Cardiac fibroblast (primary cell): ENCODE data around the gene IGF2R.

Experiments
- DNase-seq, 2 donors: peaks; one replicate each; pipeline versions ENCODE4 v3.0.0 to v3.0.0-alpha.2; 2010; ENCODE audit warnings: low read depth in 2 of 2
- H3K4me3 ChIP-seq, 2 donors: replicated peaks in 1 of 2; 1 replicate in 1 of 2; 2 replicates in 1 of 2; pipeline ENCODE4 v1.5.1; 2011; ENCODE audit warnings: low read depth in 2 of 2, low read length in 2 of 2, mild to moderate bottlenecking in 2 of 2, moderate library complexity in 1 of 2
- TF ChIP-seq, protein P1 (sequence below): IDR thresholded peaks from one replicate; pipeline ENCODE4 v1.5.1; 2011; ENCODE audit warnings: low read depth, mild to moderate bottlenecking, low read length, inconsistent platforms

IGF2R gene

DNA sequence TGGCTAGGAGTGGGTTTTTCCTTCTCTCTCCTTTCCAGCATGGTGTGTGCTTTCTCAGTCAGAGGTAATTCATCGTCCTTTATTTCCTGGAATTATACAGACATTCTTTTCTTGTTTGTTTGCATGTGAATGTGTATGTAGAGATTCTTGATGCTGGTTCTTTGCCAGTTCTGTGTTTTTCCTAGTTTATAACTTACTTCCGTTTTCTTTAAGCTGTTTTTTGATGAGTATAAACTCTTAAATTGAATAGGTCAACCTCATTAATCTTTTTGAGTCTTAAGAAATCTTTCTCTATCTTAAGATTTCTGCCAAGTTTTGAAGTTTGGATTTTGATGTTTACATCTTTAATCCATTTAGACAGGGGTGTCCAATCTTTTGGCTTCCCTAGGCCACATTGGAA, 38.7 kb downstream of the IGF2R start:
- DNase-seq = no peak
- TF ChIP-seq, protein P1, sequence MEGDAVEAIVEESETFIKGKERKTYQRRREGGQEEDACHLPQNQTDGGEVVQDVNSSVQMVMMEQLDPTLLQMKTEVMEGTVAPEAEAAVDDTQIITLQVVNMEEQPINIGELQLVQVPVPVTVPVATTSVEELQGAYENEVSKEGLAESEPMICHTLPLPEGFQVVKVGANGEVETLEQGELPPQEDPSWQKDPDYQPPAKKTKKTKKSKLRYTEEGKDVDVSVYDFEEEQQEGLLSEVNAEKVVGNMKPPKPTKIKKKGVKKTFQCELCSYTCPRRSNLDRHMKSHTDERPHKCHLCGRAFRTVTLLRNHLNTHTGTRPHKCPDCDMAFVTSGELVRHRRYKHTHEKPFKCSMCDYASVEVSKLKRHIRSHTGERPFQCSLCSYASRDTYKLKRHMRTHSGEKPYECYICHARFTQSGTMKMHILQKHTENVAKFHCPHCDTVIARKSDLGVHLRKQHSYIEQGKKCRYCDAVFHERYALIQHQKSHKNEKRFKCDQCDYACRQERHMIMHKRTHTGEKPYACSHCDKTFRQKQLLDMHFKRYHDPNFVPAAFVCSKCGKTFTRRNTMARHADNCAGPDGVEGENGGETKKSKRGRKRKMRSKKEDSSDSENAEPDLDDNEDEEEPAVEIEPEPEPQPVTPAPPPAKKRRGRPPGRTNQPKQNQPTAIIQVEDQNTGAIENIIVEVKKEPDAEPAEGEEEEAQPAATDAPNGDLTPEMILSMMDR = no peak
- H3K4me3 ChIP-seq = no peak overlapping the region

DNA sequence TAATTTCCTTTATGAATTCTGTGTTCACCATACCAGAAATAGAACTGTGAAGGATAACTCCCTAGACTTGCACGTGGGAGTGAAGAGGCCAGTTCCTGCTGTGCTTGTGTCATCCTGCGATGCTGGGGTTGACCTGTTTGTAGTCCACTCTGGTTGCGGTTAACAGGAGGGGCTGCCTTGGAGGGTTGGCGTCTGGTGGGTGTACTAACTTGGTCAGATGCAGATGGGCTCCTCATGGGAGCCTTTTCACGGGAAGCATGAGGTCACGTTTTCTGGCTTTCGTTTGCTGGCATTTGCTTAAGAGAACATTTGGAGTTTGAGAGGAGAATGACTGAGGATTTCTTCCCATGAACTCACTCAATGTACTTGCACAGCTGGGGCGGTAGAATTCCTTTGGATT, 41.2 kb downstream of the IGF2R start:
- TF ChIP-seq, protein P1 = no peak
- DNase-seq = peak; percentile 79 to 88
- no peak overlapping the region for H3K4me3 ChIP-seq

DNA sequence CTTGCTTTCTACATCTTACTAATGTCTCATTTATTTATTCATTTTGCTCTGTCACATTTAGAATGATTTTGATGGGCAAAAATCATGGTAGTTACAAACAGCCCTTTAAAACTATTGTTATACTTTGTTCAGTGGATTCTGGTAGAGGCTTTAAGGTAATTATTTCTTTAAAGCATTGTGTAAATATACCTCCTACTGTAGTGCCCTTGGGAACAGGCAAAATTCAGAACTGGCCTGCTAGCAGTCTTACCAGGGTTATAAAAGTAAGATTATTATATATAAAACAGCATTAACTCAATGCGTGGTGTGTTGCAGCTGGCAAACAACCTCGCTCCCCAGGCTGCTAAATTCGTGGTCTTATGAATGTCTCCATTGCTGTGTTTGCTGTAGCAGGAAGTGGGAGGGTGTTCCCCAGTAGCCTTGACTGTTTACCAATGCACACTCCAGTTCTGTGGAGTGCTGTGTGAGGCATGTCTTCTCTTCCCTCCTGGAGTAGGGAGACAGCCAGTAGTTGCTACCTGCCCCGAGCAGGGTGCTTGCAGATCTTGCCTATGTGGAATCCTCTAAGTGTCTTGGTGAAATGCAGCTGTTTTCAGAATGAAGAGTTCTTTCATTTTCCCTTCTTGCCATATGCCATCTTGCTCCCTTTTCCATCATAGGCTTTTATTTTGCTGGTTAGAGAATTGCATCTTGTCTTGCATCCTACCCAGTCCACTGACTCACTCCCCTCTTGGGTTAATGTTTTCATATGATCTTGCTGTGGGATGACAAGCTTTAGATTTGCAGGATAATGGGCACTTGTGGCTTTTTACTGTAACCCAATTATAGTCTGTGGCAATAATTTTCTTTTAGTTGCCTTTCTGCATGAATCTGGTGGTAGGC, 45.3 kb downstream of the IGF2R start:
- DNase-seq = peak in 1 of 2 donors; percentile 26

DNA sequence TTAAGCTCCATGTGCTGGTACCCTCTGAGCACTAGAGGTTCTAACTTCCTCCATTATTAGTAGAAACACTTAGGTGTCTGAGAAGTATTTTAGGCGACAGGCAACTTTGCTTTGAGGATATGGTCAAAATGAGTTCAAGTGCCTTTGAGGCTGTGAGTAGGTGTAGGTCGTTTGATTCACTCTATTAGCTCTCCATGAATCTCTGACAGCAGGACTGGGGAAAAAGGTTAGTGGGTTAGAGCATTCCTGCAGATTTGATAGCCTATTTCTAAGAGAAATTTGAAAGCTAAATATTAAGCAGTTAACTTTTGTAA, 45.9 kb downstream of the IGF2R start:
- TF ChIP-seq, protein P1 = no peak
- no peak overlapping the region for H3K4me3 ChIP-seq
- DNase-seq = no peak

More for the DNA sequence above, 45.3 kb downstream of the IGF2R start:
- H3K4me3 ChIP-seq = no peak overlapping the region
- TF ChIP-seq, protein P1 = no peak

DNA sequence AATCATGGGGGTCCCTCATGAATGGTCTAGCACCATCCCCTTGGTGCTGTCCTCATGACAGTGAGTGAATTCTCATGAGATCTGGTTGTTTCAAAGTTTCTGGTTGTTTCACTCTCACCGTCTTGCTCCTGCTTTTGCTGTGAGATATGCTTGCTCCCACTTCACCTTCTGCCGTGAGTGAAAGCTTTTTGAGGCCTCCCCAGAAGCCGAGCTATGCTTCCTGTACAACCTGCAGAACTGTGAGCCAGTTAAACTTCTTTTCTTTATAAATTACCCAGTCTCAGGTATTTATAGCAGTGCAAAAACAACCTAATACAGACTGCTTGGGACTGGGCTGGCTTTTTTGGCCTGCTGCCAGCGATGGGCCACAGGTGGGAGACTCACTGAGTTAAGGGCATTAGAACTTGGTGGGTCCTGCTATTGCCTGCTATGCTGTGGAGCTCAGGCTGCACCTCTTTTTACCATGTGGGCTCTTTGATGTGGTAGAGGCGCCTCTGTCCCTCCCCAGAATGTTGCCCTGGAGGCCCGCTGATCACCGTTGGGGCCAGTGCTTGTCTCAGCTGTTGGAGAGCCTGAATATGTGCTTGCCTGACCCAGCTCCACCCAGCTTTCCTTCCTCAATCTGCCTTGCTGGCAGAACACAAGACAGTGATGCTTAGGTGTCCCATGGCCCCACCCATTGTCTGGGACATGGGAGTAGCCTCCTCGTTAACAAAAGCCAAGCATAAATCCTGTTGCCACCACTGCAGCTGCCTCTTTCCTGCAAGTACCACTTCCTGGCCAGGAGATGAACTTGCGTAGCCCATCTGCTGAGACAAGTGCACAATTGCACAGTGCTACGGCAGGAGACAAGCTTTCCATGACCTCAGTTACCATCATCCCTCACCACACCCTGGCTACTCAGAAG, 47.1 kb downstream of the IGF2R start:
- no peak overlapping the region for H3K4me3 ChIP-seq
- TF ChIP-seq, protein P1 = no peak
- DNase-seq = no peak

DNA sequence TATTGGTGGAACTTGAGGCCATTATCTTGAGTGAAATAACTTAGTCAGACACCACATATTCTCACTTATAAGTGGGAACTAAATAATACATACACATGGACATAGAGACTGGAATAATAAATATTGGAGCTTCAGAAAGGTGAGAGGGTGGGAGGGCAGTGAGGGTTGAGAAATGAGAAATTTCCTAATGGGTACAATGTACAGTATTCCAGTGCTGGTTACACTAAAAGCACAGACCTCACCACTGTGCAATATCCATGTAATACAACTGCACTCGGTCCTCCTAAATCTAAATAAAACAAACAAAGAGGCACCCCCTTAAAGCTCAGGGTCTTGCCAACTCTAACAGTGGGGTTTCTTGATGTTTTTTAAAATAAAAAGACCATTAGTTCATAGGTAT, 53.2 kb downstream of the IGF2R start:
- TF ChIP-seq, protein P1 = no peak
- DNase-seq = no peak
- H3K4me3 ChIP-seq = no peak overlapping the region
